ENCODE data around the gene DNAJC10. TPM values are rescaled to one million over a fixed set of nuclear protein-coding genes. Genes with fewer than 3 reads are reported as not detected.
"Not testable (repeated sequence)": the region's sequence is repeated elsewhere in the genome, so short reads cannot be mapped to it uniquely, and the experiment has no call there.

Gene DNAJC10
- total RNA-seq, 1 donor from 2014 or later, result 128 TPM

DNA sequence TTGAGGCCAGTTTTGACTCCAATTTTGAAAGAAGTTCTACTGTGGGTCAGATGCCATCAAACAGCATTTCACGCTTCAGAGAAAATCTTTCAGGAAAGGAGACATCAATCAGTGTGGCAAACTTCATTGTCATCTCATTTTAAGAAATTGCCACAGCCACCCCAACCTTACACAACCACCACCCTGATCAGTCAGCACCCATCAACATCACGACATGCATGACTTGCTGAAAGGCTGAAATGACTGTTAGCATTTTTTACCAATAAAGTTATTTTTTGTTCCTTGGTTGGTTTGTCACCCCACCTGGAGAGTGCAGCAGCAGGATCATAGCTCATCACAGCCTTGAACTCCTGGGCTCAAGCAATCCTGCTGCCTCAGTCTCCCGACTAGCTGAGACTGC, 10.4 kb downstream of the DNAJC10 start:
- DNase-seq (ENCODE audit: low spot score), result no peak

DNA sequence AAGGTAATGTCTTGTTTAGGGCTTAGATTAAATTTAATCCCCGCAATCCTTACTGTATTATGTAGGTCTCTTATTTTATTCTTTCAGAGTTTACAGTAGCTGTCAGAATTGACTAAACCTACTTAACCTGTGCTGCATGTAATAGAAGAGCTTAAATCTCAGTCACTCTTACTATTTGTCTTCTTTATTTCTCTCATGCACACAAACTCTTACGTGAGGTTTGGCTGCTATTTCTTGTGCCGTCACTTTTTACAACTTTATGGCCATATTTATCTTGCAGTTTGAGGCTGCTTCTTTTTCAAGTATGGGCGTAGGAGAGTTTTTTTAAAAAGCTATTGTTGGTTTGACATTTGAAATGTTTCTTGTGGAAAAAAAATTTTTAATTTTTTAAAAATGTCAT, 12.0 kb downstream of the DNAJC10 start:
- no peak for DNase-seq (ENCODE audit: low spot score)

DNA sequence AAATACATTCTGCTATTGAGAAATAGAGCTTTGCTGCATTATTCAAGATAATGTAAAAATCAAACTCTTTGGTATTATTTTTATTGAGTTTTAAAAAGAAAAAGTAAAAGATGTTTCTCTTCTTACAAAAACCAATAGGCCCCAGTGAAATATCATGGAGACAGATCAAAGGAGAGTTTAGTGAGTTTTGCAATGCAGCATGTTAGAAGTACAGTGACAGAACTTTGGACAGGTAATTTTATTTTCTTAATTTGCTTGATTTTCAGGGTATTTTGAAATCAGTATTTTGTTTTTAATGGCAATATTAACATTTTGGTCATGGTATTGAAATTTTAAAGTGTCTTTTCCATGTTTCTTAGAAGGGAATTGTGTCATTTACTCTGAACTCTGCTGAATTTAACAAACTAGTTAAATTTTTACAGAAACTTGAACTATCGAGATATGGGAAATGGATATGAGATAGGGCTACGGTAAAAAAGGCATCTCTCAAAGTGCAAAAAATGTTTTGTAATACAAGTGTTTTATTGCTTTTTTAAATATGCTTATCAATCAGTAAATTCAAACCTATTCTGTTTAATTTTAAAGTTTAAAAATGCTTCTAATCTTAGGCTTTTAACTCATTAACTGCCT, 13.8 kb downstream of the DNAJC10 start:
- DNase-seq (ENCODE audit: low spot score), result no peak

DNA sequence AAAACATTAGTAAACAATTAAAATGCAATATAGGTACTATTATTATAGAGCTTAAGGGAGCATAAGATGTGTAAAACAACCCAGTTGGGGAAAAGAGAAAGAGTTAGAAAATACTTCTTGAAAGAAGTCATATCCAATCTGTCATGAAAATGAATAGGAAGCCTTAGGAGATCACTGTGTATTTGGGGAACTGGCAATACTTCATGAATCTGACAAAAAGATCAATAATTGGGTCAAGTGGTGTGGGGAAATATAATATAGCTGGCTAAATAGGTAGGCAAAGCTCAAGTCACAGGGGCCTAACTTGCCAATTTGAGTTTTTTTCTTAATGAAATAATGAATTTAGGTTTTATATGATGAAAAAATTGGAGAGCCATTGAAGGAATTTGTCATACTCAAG, 14.4 kb downstream of the DNAJC10 start:
- DNase-seq (ENCODE audit: low spot score), result no peak

DNA sequence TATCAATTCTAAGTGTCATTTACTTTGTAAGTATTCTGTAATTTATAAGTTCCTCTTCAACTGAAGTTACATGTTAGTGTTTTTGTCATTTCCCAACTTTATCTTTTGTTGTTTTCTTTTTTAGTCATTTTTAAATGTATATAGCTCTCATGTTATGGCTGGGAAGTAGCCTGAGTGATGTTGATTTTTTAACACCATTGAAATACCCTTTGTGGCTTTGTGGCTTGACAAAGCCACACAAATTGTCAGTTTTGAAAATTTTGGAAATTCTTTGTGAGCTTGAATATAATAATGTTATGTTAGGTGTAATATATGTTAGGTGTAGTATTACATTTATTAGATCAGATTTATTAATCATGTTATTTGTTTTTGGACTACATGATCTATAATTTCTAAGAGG, 16.7 kb downstream of the DNAJC10 start:
- DNase-seq (ENCODE audit: low spot score), result no peak

DNA sequence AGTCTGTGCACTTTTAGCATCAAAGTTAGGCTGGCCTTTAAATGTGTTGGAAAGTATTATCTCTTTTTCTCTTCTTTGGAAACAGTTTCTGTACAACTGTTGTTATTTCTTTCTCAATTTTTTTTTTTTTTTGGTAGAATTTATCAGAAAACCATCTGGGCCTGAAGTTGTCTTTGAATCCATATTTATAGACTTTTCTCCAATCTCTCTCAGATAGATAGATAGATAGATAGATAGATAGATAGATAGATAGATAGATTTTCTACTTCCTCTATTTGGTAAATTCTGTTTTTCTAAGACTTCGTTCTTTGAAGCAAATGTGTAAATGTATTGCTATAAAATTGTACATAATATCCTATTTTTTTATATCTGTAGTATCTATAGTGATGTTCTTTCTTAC, 17.5 kb downstream of the DNAJC10 start:
- DNase-seq (ENCODE audit: low spot score), result no peak

DNA sequence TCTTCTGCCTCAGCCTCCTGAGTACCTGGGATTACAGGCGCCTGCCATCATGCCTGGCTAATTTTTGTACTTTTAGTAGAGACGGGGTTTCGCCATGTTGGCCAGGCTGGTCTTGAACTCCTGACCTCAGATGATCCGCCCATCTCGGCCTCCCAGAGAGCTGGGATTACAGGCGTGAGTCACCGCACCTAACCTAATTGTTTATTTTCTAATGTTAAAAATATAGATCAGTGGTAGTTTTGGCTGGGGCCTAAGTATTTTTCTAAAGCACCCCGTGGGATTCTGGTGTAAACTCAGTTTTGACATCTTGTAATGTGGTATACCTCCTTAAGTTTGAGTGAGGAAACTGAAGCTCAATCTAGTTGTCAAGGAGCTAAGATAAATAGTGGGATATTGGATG, 20.8 kb downstream of the DNAJC10 start:
- DNase-seq (ENCODE audit: low spot score), result not testable (repeated sequence)

DNA sequence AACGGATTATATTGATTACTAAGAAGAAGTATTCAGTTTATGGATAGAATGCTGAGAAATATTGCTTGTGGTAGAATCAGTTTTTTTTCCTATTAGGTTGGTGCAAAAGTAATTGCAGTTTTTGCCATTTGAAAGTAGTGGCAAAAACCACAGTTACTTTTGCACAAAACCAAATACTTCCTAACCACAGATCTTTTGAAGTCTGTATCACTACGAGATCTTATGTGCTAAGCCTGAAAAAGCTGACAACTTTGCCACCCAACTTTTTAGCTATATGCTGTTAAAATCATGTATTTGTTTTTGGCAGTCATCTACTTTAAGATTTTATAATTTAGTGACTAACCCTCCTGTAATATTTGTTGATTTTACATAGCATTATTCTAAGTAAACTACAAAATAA, 24.6 kb downstream of the DNAJC10 start:
- no peak for DNase-seq (ENCODE audit: low spot score)

DNA sequence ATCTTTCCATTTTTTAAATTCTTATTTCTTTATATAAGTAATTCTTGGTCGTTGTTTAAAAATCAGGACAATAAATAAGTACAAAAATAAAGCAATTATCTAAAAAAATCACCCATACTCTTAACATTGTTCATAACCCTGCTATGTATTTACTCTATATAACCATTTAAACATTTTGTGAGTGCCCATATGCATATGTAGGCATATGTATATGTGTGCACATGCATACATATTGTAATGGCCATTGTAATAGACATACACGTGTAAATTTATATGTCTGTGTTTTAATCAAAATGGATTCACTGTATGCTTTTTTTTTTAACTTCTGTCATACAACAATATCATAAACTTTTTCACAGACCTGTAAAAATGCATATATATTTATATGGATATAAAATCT, 25.6 kb downstream of the DNAJC10 start:
- DNase-seq (ENCODE audit: low spot score), result no peak

DNA sequence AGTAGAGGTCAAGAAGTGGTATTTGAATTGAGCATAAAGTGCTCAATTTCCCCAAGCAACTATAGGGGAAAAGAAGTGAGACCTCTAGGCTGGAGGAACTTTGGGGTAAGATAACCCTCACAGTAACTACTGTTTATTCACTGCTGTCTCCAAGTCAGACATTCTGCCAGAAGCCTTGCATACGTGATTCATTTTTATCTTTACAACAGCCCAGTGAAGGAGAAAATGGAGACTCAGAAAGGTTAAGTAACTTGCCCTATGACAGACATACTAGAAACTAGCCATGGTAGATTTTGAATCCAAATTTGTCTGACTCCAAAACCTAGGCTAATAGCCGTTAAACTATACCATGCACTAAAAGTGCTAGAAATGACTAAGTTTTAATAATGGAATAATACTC, 28.4 kb downstream of the DNAJC10 start:
- DNase-seq (ENCODE audit: low spot score), result no peak

DNA sequence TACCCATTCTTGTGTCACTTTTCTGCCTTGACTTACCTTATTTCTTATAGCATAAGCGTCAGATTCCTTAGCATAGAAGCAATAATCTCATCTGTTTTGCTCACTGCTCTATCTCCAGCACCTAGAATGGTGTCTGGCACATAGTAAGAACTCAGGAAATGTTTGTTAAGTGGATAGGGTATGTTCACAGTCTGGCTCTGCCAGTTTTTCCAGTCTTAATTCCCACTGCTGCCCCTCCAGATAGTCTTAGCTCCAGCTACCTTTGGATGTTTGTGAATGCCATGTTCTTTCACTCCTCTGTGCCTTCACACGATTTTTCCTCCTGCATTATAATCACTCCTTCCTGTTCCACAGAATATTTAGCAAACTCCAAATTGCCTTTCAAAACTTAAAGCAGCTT, 29.0 kb downstream of the DNAJC10 start:
- DNase-seq (ENCODE audit: low spot score), result no peak

DNA sequence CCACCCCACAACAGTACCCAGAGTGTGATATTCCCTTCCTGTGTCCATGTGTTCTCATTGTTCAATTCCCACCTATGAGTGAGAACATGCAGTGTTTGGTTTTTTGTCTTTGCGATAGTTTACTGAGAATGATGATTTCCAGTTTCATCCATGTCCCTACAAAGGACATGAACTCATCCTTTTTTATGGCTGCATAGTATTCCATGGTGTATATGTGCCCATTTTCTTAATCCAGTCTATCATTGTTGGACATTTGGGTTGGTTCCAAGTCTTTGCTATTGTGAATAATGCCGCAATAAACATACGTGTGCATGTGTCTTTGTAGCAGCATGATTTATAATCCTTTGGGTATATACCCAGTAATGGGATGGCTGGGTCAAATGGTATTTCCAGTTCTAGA, 29.8 kb downstream of the DNAJC10 start:
- not testable (repeated sequence) for DNase-seq (ENCODE audit: low spot score)

DNA sequence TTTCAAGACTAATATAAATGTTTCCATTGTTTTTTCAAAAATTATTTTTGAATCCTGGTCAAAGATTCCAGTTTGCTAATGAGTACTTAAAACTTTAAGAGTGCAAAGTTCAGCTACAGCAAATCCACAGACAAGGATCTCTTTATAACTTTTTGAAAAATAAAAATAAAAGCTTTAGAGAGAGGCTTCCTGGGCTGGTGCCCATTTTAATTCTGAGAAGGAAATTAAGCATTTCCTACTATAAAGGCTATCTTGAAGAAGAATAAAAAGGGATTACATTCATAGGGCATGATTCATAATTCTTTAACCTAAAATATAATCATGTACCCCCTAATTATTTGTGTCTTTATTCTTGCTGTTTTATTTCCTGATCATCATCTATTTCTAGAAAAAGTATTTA, 38.2 kb downstream of the DNAJC10 start:
- DNase-seq (ENCODE audit: low spot score), result no peak

DNA sequence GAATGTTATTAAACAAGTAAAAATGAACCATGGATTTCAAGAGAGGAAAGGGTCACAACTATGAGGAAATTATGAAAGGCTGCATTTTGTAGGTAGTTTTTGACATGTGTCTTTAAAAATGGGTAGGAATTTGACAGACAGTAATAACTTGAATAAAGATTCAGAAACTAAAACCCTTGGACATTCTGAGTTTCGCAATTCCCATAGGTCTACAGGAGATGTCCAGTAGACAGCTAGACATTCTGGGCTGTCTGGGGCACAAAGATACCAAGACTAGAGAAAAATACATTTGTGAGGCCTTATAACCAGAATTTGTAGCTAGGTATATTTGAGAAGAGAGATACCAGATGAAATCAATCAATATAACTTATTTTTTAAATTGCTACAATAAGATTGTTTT, 42.3 kb downstream of the DNAJC10 start:
- DNase-seq (ENCODE audit: low spot score), result no peak

DNA sequence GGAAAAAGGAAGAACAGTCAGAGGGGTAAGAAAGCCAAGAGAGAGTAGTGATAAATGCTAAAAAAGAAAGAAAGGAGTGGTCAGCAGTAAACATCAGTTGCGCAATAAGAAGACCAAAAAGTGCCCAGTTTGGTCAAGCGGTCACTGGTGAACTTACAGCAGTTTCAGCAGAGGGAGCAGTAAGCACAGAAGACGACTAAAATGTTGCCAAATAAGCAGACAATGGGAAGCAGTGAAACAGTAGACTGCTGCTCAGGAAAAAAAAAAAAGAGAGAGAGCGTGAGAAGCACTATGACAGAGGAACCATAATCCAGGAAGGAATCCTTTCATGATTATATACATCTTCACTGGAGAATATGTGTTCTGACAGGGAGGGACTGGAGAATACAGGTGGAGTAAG, 45.8 kb downstream of the DNAJC10 start:
- DNase-seq (ENCODE audit: low spot score), result no peak

DNA sequence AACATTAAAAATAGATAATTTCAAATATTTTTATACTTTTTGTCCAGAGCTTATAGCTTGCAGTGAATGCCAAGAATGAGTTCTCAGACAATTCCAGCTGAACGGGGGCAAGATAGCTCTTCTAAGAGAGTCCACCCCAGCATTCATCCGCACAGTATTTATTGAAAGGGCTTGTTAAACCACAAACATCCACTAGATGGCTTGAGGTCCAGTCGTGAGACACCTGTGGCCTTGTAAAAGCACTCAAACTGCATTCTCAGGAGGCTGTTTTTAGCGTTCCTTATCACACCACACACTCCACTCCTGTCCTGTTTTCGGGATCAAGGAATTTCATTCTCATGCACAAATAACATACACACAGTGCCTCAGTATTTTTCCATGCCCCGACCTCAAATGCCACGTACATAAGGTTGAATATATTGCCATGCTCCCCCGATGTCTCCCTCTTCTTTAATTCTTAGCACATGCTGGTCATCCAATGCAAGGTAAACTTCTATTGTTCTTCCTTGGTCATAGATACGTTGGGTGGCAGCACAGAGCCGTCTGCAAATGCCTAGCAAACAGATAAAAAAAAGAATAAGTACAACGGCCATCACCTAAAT, 47.4 kb downstream of the DNAJC10 start:
- no peak for DNase-seq (ENCODE audit: low spot score)

DNA sequence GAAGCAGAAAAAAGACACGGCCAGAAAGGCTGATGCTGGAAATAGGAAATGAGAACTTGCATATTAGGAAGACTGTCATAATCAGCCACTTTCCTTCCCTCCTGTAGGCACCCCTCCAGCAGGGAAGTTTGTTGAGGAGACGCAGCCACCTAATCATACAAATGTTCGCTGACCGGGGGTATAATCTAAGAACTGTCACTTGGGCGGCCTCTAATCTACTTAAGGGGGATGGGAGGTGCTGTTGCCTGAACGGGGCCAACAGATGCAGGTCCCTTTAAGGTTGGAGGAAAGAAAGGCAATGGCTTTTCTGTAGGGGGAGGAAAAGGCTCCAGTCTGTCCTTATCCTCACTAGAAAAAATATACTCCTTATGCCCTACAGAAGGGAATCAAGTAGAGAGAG, 50.6 kb downstream of the DNAJC10 start:
- no peak for DNase-seq (ENCODE audit: low spot score)

DNA sequence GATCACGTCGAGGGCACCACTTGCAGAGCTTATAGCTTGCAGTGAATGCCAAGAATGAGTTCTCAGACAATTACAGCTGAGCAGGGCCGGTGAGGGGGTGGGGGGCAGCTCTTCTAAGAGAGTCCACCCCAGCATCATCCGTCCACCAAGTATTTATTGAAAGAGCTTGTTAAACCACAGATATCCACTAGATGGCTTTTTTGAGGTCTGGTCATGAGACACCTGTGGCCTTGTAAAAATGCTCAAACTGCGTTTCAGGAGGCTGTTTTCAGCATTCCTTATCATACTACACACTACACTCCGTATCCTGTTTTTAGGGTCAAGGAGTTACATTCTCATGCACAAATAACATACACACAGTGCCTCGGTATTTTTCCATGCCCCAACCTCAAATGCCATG, 51.5 kb downstream of the DNAJC10 start:
- no peak for DNase-seq (ENCODE audit: low spot score)

DNA sequence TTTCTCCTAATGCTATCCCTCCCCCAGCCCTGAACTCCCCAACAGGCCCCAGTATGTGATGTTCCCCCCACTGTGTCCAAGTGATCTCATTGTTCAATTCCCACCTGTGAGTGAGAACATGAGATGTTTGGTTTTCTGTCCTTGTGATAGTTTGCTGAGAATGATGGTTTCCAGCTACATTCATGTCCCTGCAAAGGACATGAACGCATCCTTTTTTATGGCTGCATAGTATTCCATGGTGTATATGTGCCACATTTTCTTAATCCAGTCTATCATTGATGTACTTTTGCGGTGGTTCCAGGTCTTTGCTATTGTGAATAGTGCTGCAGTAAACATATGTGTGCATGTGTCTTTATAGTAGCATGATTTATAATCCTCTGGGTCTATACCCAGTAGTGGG, 52.9 kb downstream of the DNAJC10 start:
- not testable (repeated sequence) for DNase-seq (ENCODE audit: low spot score)

DNA sequence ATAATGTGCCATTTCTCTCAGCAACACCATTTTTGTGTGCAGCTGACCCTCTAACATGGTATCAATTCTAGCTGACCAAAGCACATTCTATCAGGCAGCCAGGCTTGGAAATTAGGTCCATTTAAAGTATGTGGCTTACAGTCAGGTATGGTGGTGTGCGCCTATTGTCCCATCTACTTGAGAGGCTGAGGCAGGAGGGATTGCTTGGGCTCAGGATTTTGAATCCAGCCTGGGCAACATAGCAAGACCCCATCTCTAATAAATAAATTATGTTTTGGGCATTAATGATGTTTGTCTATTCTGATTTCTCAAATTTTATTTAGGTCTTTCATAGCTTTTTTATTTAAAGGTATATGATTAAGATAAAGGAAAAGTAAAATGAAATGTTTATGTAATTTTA, 63.3 kb downstream of the DNAJC10 start:
- no peak for DNase-seq (ENCODE audit: low spot score)

DNA sequence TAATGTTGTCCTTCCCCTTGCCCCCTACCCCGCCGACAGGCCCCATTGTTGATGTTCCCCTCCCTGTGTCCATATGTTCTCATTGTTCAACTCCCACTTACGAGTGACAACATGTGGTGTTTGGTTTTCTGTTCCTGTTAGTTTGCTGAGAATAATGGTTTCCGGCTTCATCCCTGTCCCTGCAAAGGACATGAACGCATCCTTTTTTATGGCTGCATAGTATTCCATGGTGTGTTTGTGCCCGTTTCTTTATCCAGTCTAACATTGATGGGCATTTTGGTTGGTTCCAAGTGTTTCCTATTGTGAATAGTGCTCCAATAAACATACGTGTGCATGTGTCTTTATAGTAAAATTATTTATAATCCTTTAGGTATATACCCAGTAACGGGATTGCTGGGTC, 65.0 kb downstream of the DNAJC10 start:
- not testable (repeated sequence) for DNase-seq (ENCODE audit: low spot score)

DNA sequence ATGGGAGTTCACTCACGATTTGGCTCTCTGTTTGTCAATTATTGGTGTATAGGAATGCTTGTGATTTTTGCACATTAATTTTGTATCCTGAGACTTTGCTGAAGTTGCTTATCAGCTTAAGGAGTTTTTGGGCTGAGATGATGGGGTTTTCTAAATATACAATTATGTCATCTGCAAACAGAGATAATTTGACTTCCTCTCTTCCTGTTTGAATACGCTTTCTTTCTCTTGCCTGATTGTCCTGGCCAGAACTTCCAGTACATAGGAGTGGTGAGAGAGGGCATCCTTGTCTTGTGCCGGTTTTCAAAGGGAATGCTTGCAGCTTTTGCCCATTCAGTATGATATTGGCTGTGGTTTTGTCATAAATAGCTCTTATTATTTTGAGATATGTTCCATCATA, 66.6 kb downstream of the DNAJC10 start:
- not testable (repeated sequence) for DNase-seq (ENCODE audit: low spot score)

DNA sequence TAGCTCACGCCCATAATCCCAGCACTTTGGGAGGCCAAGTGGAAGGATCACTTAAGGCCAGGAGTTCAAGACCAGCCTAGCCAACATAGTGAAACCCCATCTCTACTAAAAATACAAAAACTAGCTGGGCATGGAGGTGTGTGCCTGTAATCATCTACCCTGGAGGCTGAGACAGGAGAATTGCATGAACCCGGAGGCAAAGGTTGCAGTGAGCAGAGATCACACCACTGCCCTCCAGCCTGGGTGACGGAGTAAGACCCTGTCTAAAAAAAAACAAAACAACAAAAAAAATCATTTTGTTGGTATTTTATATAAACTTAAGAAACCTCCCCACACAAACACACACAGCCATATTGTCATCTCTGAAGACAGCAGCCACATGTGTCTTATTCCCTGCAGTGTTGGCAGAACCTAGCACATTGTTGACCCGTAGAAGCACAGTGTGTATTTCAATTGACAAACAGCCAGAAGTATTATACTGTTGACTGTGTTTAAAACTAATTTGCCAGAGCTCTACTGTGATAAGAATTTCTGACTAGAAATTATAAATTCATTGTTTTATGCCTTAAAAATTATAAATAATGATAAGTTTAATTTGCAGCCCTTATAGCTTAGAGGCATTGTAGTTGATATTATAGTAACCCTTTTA, 68.1 kb downstream of the DNAJC10 start:
- no peak for DNase-seq (ENCODE audit: low spot score)

DNA sequence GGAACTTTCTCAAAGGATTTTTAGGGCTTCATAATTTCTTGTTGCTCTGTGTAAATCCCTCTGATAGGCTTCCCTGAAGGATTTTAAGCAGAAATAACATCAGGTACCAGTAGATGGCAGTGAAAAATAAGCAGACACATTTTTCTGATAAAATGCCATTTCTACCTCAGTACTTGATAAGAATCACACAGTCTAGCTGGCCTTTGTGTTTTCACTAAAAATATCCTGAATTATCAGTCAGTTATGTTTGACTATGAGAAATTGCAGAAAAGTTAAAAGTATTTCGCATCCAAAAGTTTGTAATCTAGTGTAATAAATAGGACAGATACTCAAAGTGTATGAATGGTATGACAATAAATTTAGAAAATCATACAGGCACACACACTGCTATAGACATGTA, 68.7 kb downstream of the DNAJC10 start:
- no peak for DNase-seq (ENCODE audit: low spot score)
